Loucy (cell line): ENCODE data around the gene SYT1.

Experiments
- H2AFZ ChIP-seq: fragments of 200-600 bp; sonication (generic); 2 replicates; pipeline ENCODE4 v1.6.0; 2016; ENCODE audit warnings: antibody characterized with exemption, mild to moderate bottlenecking, low read length, moderate library complexity
- H3F3A ChIP-seq: fragments of 200-600 bp; 2 replicates; pipeline ENCODE4 v1.6.0; 2016; ENCODE audit warnings: antibody characterized with exemption, low read depth, mild to moderate bottlenecking
- H3K27me3 ChIP-seq: fragments of 200-600 bp; sonication (generic); 2 replicates; pipeline ENCODE4 v1.6.1; 2014; ENCODE audit warnings: low read length, mild to moderate bottlenecking; ENCODE audit not compliant: insufficient read depth, poor library complexity, severe bottlenecking
- H3K36me3 ChIP-seq: fragments of 200-600 bp; sonication (generic); 2 replicates; pipeline ENCODE4 v1.6.1; 2016; ENCODE audit warnings: low read length; ENCODE audit not compliant: insufficient read depth
- H3K4me1 ChIP-seq: fragments of 200-600 bp; sonication (generic); 2 replicates; pipeline ENCODE4 v1.5.1; 2014; ENCODE audit warnings: low read length, mild to moderate bottlenecking; ENCODE audit not compliant: insufficient read depth, poor library complexity, severe bottlenecking
- H3K4me2 ChIP-seq: fragments of 200-600 bp; sonication (generic); 2 replicates; pipeline ENCODE4 v1.6.0; 2014; ENCODE audit warnings: antibody characterized with exemption, low read length, low read depth, mild to moderate bottlenecking; ENCODE audit not compliant: poor library complexity, severe bottlenecking
- H3K4me3 ChIP-seq: fragments of 200-600 bp; sonication (generic); 2 replicates; pipeline ENCODE4 v1.5.1; 2014; ENCODE audit warnings: low read length, mild to moderate bottlenecking, mixed read lengths; ENCODE audit not compliant: poor library complexity, severe bottlenecking
- H3K79me2 ChIP-seq: fragments of 200-600 bp; sonication (generic); 2 replicates; pipeline ENCODE4 v1.6.1; 2014; ENCODE audit warnings: low read length; ENCODE audit not compliant: insufficient read depth
- H3K9ac ChIP-seq: fragments of 200-600 bp; sonication (generic); 2 replicates; pipeline ENCODE4 v1.6.0; 2014; ENCODE audit warnings: mild to moderate bottlenecking, low read depth, low read length, moderate library complexity; ENCODE audit not compliant: poor library complexity, severe bottlenecking
- H3K9me2 ChIP-seq: fragments of 200-600 bp; sonication (generic); replicated peaks from 2 replicates; pipeline ENCODE4 v1.6.1; 2016; ENCODE audit warnings: low read depth, low read length, mixed read lengths
- H3K9me3 ChIP-seq: fragments of 200-600 bp; sonication (generic); 2 replicates; pipeline ENCODE4 v1.6.1; 2014; ENCODE audit warnings: mild to moderate bottlenecking, antibody characterized with exemption, low read length, low read depth; ENCODE audit not compliant: insufficient read depth
- H4K20me1 ChIP-seq: fragments of 200-600 bp; sonication (generic); 2 replicates; pipeline ENCODE4 v1.6.0; 2014; ENCODE audit warnings: antibody characterized with exemption, low read length, mild to moderate bottlenecking; ENCODE audit not compliant: insufficient read depth, poor library complexity, severe bottlenecking
- EZH2phosphoT487 ChIP-seq: fragments of 200-600 bp; IDR thresholded peaks from 2 replicates; pipeline ENCODE4 v1.6.1; 2018; ENCODE audit warnings: antibody characterized with exemption, mild to moderate bottlenecking, moderate library complexity, borderline replicate concordance
- TF ChIP-seq, protein P1 (sequence below): fragments of 200-600 bp; sonication (generic); conservative IDR thresholded peaks from 2 replicates; pipeline ENCODE4 v1.5.1; 2014; ENCODE audit warnings: mild to moderate bottlenecking, antibody characterized with exemption, low read length

The SYT1 gene

DNA sequence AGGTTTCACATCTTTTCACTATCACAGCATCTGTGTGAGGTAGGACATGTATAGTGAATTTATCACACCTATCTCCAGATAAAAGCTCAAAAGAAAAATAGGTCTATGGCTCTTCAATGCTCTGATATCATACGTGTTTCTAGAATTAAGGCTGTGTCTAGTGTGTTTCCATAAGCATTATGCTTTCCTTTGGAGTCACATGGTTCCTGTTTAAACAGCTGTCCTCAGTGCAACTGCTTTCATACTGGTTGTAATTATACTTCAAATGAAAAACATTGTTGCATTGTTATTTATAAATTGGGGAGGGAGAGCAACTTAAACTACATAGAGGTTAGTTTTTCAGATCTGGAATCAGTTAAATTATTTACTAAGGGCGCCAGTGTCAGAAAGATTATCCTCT, 151.6 kb downstream of the SYT1 start:
- H3K9me2 ChIP-seq, result no peaks in the 10 kb centered on the region
- no peak overlapping the region for H2AFZ ChIP-seq
- no peak overlapping the region for H3K4me2 ChIP-seq
- no peak overlapping the region for H3K4me3 ChIP-seq
- no peaks in the 10 kb centered on the region for H4K20me1 ChIP-seq
- H3K79me2 ChIP-seq, result no peaks in the 10 kb centered on the region
- H3F3A ChIP-seq, result no peaks in the 10 kb centered on the region
- no peaks in the 10 kb centered on the region for H3K9me3 ChIP-seq
- H3K4me1 ChIP-seq, result no peaks in the 10 kb centered on the region
- TF ChIP-seq, protein P1, sequence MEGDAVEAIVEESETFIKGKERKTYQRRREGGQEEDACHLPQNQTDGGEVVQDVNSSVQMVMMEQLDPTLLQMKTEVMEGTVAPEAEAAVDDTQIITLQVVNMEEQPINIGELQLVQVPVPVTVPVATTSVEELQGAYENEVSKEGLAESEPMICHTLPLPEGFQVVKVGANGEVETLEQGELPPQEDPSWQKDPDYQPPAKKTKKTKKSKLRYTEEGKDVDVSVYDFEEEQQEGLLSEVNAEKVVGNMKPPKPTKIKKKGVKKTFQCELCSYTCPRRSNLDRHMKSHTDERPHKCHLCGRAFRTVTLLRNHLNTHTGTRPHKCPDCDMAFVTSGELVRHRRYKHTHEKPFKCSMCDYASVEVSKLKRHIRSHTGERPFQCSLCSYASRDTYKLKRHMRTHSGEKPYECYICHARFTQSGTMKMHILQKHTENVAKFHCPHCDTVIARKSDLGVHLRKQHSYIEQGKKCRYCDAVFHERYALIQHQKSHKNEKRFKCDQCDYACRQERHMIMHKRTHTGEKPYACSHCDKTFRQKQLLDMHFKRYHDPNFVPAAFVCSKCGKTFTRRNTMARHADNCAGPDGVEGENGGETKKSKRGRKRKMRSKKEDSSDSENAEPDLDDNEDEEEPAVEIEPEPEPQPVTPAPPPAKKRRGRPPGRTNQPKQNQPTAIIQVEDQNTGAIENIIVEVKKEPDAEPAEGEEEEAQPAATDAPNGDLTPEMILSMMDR, result no peak
- no peak for TF ChIP-seq EZH2phosphoT487
- H3K27me3 ChIP-seq, result no peaks in the 10 kb centered on the region
- no peaks in the 10 kb centered on the region for H3K36me3 ChIP-seq
- H3K9ac ChIP-seq, result no peak overlapping the region

DNA sequence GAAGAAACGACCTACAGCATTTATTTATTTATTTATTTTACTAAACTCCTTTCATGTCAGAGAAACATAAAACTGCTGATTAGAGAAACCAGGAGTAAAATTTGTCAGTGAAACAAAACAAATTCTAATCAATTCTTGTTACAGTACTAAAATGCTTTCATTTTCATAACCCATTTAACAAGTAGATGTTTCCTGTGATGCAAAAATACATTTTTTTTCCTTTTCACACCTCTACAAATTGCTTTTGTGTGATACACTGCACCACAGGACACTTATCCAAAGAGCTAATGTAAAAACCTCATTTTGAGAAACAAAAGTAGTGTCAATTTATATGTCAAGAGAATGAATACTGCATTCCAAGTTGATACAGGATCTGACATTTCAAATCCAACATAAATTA, 155.1 kb downstream of the SYT1 start:
- H3K9me2 ChIP-seq, result no peaks in the 10 kb centered on the region
- H3K4me3 ChIP-seq, result no peak overlapping the region
- no peaks in the 10 kb centered on the region for H3F3A ChIP-seq
- H3K79me2 ChIP-seq, result no peaks in the 10 kb centered on the region
- no peaks in the 10 kb centered on the region for H3K9me3 ChIP-seq
- no peaks in the 10 kb centered on the region for H4K20me1 ChIP-seq
- no peaks in the 10 kb centered on the region for H3K27me3 ChIP-seq
- TF ChIP-seq EZH2phosphoT487, result no peak
- TF ChIP-seq, protein P1, result no peak
- no peak overlapping the region for H3K4me2 ChIP-seq
- no peak overlapping the region for H2AFZ ChIP-seq
- no peak overlapping the region for H3K9ac ChIP-seq
- no peaks in the 10 kb centered on the region for H3K4me1 ChIP-seq
- H3K36me3 ChIP-seq, result no peaks in the 10 kb centered on the region

- H3K4me2 ChIP-seq, result no peak overlapping the region
- H2AFZ ChIP-seq, result no peak overlapping the region
- no peaks in the 10 kb centered on the region for H3K27me3 ChIP-seq
- no peaks in the 10 kb centered on the region for H4K20me1 ChIP-seq
- TF ChIP-seq, protein P1, result no peak
- TF ChIP-seq EZH2phosphoT487, result no peak
- H3K4me3 ChIP-seq, result no peak overlapping the region
- H3K9me2 ChIP-seq, result no peaks in the 10 kb centered on the region
- no peaks in the 10 kb centered on the region for H3K79me2 ChIP-seq
- no peaks in the 10 kb centered on the region for H3K9me3 ChIP-seq
- no peaks in the 10 kb centered on the region for H3F3A ChIP-seq
- no peaks in the 10 kb centered on the region for H3K4me1 ChIP-seq
- H3K36me3 ChIP-seq, result no peaks in the 10 kb centered on the region
- no peak overlapping the region for H3K9ac ChIP-seq
Observed at GRCh38 chr12:79020106-79020505, 155.5 kb downstream of the SYT1 start.
